Astrocyte (in vitro differentiated cells and primary cell): ENCODE data around the gene WNT9A. TPM values are rescaled to one million over a fixed set of nuclear protein-coding genes. Genes with fewer than 3 reads are reported as not detected.

Experiments used
- DNase-seq: peaks from one replicate; pipeline ENCODE4 v3.0.0-alpha.2; 2010; ENCODE audit warnings: low read depth
- FAIRE-seq: peaks from 2 replicates; lab custom pipeline; 2011; peaks lifted over from hg19 to GRCh38; lab: Jason Lieb, UNC
- H2AFZ ChIP-seq: 2 replicates; pipeline ENCODE4 v1.6.0; 2012; ENCODE audit warnings: low read depth, low read length, inconsistent platforms
- H3K27ac ChIP-seq: 2 replicates; pipeline ENCODE4 v1.5.1; 2011; ENCODE audit warnings: low read depth, low read length, inconsistent platforms
- H3K27me3 ChIP-seq: 2 replicates; pipeline ENCODE4 v1.6.0; 2011; ENCODE audit warnings: low read length, inconsistent platforms; ENCODE audit not compliant: insufficient read depth
- H3K36me3 ChIP-seq: 2 replicates; pipeline ENCODE4 v1.5.1; 2011; ENCODE audit warnings: low read length, inconsistent platforms; ENCODE audit not compliant: insufficient read depth
- H3K4me1 ChIP-seq: 2 replicates; pipeline ENCODE4 v1.5.1; 2011; ENCODE audit warnings: low read length, inconsistent platforms; ENCODE audit not compliant: insufficient read depth
- H3K4me2 ChIP-seq: 2 replicates; pipeline ENCODE4 v1.6.0; 2012; ENCODE audit warnings: low read length, inconsistent platforms
- H3K4me3 ChIP-seq: 2 replicates; pipeline ENCODE4 v1.5.1; 2011; ENCODE audit warnings: low read depth, mild to moderate bottlenecking, low read length, inconsistent platforms; ENCODE audit not compliant: insufficient read depth
- H3K79me2 ChIP-seq: 2 replicates; pipeline ENCODE4 v1.6.0; 2012; ENCODE audit warnings: mild to moderate bottlenecking, low read length, inconsistent platforms; ENCODE audit not compliant: insufficient read depth
- H3K9ac ChIP-seq: 2 replicates; pipeline ENCODE4 v1.6.0; 2012; ENCODE audit warnings: mild to moderate bottlenecking, low read length, inconsistent platforms
- H3K9me3 ChIP-seq: 2 replicates; pipeline ENCODE4 v1.5.1; 2012; ENCODE audit warnings: low read depth, mild to moderate bottlenecking, low read length, inconsistent platforms; ENCODE audit not compliant: insufficient read depth
- H4K20me1 ChIP-seq: 2 replicates; pipeline ENCODE4 v1.6.0; 2012; ENCODE audit warnings: low read length, inconsistent platforms; ENCODE audit not compliant: insufficient read depth
- H3K27ac Mint-ChIP-seq: one replicate; pipeline ENCODE4 v1.8.0; 2021; ENCODE audit warnings: mild to moderate bottlenecking, mixed read lengths; ENCODE audit not compliant: unreplicated experiment
- H3K27me3 Mint-ChIP-seq: one replicate; pipeline ENCODE4 v1.8.0; 2021; ENCODE audit warnings: low read depth, mixed read lengths; ENCODE audit not compliant: unreplicated experiment
- H3K36me3 Mint-ChIP-seq: one replicate; pipeline ENCODE4 v1.8.0; 2021; ENCODE audit warnings: low read depth, mixed read lengths; ENCODE audit not compliant: unreplicated experiment
- H3K4me1 Mint-ChIP-seq: one replicate; pipeline ENCODE4 v1.8.0; 2021; ENCODE audit warnings: low read depth, mixed read lengths; ENCODE audit not compliant: unreplicated experiment
- H3K4me3 Mint-ChIP-seq: one replicate; pipeline ENCODE4 v1.8.0; 2021; ENCODE audit warnings: mild to moderate bottlenecking, moderate library complexity, mixed read lengths; ENCODE audit not compliant: unreplicated experiment
- H3K9me3 Mint-ChIP-seq: one replicate; pipeline ENCODE4 v1.8.0; 2021; ENCODE audit warnings: mild to moderate bottlenecking, mixed read lengths; ENCODE audit not compliant: unreplicated experiment
- CTCF ChIP-seq: IDR thresholded peaks from 2 replicates; pipeline ENCODE4 v1.5.1; 2011; ENCODE audit warnings: low read depth, mild to moderate bottlenecking, inconsistent platforms, low read length, moderate library complexity; ENCODE audit not compliant: insufficient read depth
- EZH2 ChIP-seq: IDR thresholded peaks from 2 replicates; pipeline ENCODE4 v1.6.1; 2012; ENCODE audit warnings: mild to moderate bottlenecking, low read length, inconsistent platforms; ENCODE audit not compliant: insufficient read depth
- total RNA-seq: library from RNA; stranded (reverse); gene quantifications from 2 replicates; pipeline ENCODE4 v1.2.1, GENCODE V29; 2021

The WNT9A gene
- total RNA-seq, 1 donor from 2014 or later = 4.1 TPM

- H3K36me3 ChIP-seq = no peaks in the 10 kb centered on the region
- H3K9ac ChIP-seq = no peak overlapping the region
- no peak overlapping the region for H3K27ac ChIP-seq
- H3K4me1 ChIP-seq = no peaks in the 10 kb centered on the region
- H3K79me2 ChIP-seq = no peaks in the 10 kb centered on the region
- H4K20me1 ChIP-seq = no peaks in the 10 kb centered on the region
- Mint-ChIP-seq H3K4me3 (no peak overlapping the region), H3K4me1 (no peaks in the 10 kb centered on the region), H3K9me3 (no peaks in the 10 kb centered on the region), H3K27me3 (peaks cover 2% of the 10 kb centered on the region), H3K36me3 (peaks cover 2% of the 10 kb centered on the region), H3K27ac (no peak overlapping the region)
- H3K4me3 ChIP-seq = no peak overlapping the region
- DNase-seq (no peak), FAIRE-seq (no peak)
- H3K9me3 ChIP-seq = no peaks in the 10 kb centered on the region
- no peaks in the 10 kb centered on the region for H3K27me3 ChIP-seq
- TF ChIP-seq CTCF = no peak
- TF ChIP-seq EZH2 = no peak
- no peak overlapping the region for H2AFZ ChIP-seq
- H3K4me2 ChIP-seq = no peak overlapping the region
Observed at GRCh38 chr1:227926216-227926791, 21.4 kb downstream of the WNT9A start.

GRCh38 chr1:227925582-227926198 lies 22.0 kb downstream of the WNT9A start:
- Mint-ChIP-seq H3K36me3 (peaks cover 2% of the 10 kb centered on the region), H3K4me1 (no peaks in the 10 kb centered on the region)
- no peak for FAIRE-seq

More at GRCh38 chr1:227925582-227926198, 22.0 kb downstream of the WNT9A start:
- H3K79me2 ChIP-seq = no peaks in the 10 kb centered on the region
- H3K27ac ChIP-seq = no peak overlapping the region
- H3K27ac Mint-ChIP-seq = no peak overlapping the region
- H3K4me1 ChIP-seq = no peaks in the 10 kb centered on the region
- H3K4me3 ChIP-seq = no peak overlapping the region
- DNase-seq = no peak
- H3K27me3 ChIP-seq = no peaks in the 10 kb centered on the region
- no peaks in the 10 kb centered on the region for H3K9me3 ChIP-seq
- H3K4me3 Mint-ChIP-seq = no peak overlapping the region
- no peaks in the 10 kb centered on the region for H3K9me3 Mint-ChIP-seq
- H2AFZ ChIP-seq = no peak overlapping the region
- no peak overlapping the region for H3K9ac ChIP-seq
- no peaks in the 10 kb centered on the region for H3K36me3 ChIP-seq
- no peaks in the 10 kb centered on the region for H4K20me1 ChIP-seq
- peaks cover 2% of the 10 kb centered on the region for H3K27me3 Mint-ChIP-seq
- no peak for TF ChIP-seq CTCF
- no peak for TF ChIP-seq EZH2
- no peak overlapping the region for H3K4me2 ChIP-seq
